Measurements from ENCODE around the gene NUP62CL. TPM values are rescaled to one million over a fixed set of nuclear protein-coding genes. Genes with fewer than 3 reads are reported as not detected.

The NUP62CL gene
- total and polyA plus RNA-seq, 10 of the 15 experiments (the other 5 are each of a cell fraction or from before 2014, with no cell fraction given), result 2.5 to 6.0 (median 4.2) TPM

DNA sequence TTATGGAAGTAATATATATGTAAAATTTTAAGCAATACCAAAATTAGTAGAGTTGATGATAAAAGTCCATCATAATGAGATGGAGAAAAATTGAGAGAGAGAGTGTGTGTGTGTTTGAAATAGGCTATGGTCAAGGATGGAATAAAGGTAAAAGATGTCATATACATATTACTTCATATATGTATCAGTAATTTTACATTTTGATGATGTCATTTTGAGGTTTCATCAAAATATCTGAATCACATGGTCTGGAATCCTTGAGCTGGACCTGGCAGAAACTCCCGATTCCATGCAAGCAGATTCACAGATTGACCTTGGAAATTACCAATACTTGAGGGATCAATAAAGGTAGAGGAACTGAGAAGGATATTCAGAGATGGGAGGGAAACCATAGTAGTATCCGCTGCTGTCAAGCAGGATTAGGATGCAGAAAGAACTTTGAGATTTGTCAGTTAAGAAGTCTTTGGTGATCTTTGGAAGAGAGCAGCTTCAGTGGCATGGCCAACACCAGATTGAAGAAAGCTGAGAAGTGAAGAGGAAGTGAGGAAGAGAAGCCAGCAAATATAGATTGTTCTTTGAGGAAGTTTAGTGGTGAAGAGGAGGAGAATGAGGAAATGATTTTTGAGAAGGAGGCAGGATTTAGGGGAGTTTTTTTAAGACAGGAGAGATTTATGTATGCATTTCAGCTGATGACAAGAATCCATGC is 21.7 kb upstream of the NUP62CL start (continued):
- no peak for TF ChIP-seq IKZF2 (IDR thresholded peaks at IDR 0.05)

DNA sequence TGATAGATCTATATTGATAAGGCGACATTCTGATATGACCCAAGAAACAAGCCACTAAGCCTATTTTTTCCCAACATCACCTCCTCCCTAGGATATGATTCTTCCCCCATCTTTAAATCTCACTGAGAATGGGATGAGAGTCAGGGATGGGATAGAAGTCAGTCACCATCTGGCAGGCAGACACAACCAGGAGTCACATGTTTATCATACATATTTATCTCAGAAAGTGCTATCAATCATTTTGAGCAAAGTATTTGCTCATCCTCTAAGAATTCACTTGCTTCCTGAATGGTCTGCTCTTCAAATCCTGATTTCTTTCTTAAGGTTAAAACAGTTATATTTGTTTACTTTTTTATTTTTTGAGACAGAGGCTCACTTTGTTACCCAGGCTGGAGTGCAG is 20.5 kb upstream of the NUP62CL start:
- Histone ChIP-seq H3K79me2 (ENCODE audit: control insufficient read depth, insufficient read depth, low read length) (no peaks in the 10 kb centered on the region), H3K36me3 (ENCODE audit: control insufficient read depth in 2 of 2, insufficient read depth in 2 of 2, low read length in 1 of 2) (no peaks in the 10 kb centered on the region), H3K9me3 (replicated peaks; ENCODE audit: control insufficient read depth, insufficient read depth, low read length) (no peaks in the 10 kb centered on the region), H3K4me1 (ENCODE audit: control insufficient read depth, insufficient read depth, low read length) (no peaks in the 10 kb centered on the region), H4K20me1 (ENCODE audit: control insufficient read depth, insufficient read depth) (no peaks in the 10 kb centered on the region), H3K27me3 (replicated peaks in 1 of 2; ENCODE audit: control insufficient read depth in 2 of 2, insufficient read depth in 2 of 2, low read length in 1 of 2) (no peaks in the 10 kb centered on the region), H3K27ac (ENCODE audit: control insufficient read depth, insufficient read depth) (no peak overlapping the region), H3K9ac (ENCODE audit: control insufficient read depth, insufficient read depth, low read length) (no peak overlapping the region), H3K4me3 (no peak overlapping the region), H2AFZ (ENCODE audit: control insufficient read depth, low read depth, low read length) (no peak overlapping the region), H3K4me2 (ENCODE audit: control insufficient read depth, insufficient read depth) (no peak overlapping the region)
- POLR2A ChIA-PET, result no interaction called here
- TF ChIP-seq STAT3 (IDR thresholded peaks at IDR 0.05; ENCODE audit: low read depth, low read length) (no peak), E2F4 (IDR thresholded peaks at IDR 0.05; ENCODE audit: low read depth, low read length) (no peak), PBX3 (IDR thresholded peaks at IDR 0.05; ENCODE audit: insufficient replicate concordance, low read depth, low read length) (no peak), CBX3 (IDR thresholded peaks at IDR 0.05; ENCODE audit: borderline replicate concordance, low read depth) (no peak), FOS (IDR thresholded peaks at IDR 0.05; ENCODE audit: borderline replicate concordance, extremely low read depth, insufficient read length) (no peak), IKZF1 (conservative IDR thresholded peaks at IDR 0.05) (no peak), USF2 (IDR thresholded peaks at IDR 0.05; ENCODE audit: borderline replicate concordance, low read depth, low read length) (no peak), MYB (IDR thresholded peaks at IDR 0.05; ENCODE audit: borderline replicate concordance, low read depth, low read length) (no peak), TAF1 (IDR thresholded peaks at IDR 0.05; ENCODE audit: borderline replicate concordance, low read depth, low read length) (no peak)
- TF ChIP-seq, protein P1, sequence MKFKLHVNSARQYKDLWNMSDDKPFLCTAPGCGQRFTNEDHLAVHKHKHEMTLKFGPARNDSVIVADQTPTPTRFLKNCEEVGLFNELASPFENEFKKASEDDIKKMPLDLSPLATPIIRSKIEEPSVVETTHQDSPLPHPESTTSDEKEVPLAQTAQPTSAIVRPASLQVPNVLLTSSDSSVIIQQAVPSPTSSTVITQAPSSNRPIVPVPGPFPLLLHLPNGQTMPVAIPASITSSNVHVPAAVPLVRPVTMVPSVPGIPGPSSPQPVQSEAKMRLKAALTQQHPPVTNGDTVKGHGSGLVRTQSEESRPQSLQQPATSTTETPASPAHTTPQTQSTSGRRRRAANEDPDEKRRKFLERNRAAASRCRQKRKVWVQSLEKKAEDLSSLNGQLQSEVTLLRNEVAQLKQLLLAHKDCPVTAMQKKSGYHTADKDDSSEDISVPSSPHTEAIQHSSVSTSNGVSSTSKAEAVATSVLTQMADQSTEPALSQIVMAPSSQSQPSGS (IDR thresholded peaks at IDR 0.05; ENCODE audit: low read length), result no peak
- TF ChIP-seq, protein P2, sequence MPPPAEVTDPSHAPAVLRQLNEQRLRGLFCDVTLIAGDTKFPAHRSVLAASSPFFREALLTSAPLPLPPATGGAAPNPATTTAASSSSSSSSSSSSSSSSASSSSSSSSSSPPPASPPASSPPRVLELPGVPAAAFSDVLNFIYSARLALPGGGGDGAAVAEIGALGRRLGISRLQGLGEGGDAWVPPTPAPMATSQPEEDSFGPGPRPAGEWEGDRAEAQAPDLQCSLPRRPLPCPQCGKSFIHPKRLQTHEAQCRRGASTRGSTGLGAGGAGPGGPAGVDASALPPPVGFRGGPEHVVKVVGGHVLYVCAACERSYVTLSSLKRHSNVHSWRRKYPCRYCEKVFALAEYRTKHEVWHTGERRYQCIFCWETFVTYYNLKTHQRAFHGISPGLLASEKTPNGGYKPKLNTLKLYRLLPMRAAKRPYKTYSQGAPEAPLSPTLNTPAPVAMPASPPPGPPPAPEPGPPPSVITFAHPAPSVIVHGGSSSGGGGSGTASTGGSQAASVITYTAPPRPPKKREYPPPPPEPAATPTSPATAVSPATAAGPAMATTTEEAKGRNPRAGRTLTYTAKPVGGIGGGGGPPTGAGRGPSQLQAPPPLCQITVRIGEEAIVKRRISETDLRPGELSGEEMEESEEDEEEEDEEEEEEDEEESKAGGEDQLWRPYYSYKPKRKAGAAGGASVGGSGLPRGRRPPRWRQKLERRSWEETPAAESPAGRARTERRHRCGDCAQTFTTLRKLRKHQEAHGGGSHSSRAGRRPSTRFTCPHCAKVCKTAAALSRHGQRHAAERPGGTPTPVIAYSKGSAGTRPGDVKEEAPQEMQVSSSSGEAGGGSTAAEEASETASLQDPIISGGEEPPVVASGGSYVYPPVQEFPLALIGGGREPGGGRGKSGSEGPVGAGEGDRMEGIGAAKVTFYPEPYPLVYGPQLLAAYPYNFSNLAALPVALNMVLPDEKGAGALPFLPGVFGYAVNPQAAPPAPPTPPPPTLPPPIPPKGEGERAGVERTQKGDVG (CRISPR knock-in tag; IDR thresholded peaks at IDR 0.05), result no peak
- TF ChIP-seq, protein P3, sequence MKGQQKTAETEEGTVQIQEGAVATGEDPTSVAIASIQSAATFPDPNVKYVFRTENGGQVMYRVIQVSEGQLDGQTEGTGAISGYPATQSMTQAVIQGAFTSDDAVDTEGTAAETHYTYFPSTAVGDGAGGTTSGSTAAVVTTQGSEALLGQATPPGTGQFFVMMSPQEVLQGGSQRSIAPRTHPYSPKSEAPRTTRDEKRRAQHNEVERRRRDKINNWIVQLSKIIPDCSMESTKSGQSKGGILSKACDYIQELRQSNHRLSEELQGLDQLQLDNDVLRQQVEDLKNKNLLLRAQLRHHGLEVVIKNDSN (IDR thresholded peaks at IDR 0.05; ENCODE audit: borderline replicate concordance, extremely low read length, insufficient read depth, low read depth, low read length), result no peak
- BruUV-seq (replicated peaks), result no TSS peak
- no peak for ATAC-seq
- intact Hi-C loops (cut with micrococcal nuclease; ENCODE audit: unreplicated experiment), result no loop called here
- 18% methylated on average over 1 of the region's 1 CpG for WGBS (ENCODE audit: insufficient coverage, insufficient replicate concordance, low lambda C conversion rate, missing lambda C conversion rate)
- RAD21 ChIA-PET (ENCODE audit: unreplicated experiment), result no interaction called here
- no peak for DNase-seq (ENCODE audit: low read depth, low spot score)
- CTCF ChIA-PET, result no interaction called here
- in situ Hi-C loops (cut with MboI), result no loop called here
- no peak for FAIRE-seq
- SMC1A ChIA-PET (ENCODE audit: uncharacterized antibody, unreplicated experiment), result no interaction called here
